DND-41 (cell line): ENCODE data around the gene SNRPB2.

Source experiments
- ATAC-seq: fragments of 200-7000 bp; cut with Tn5 transposase; 3 replicates; pipeline ENCODE4 v1.9.1; 2021; ENCODE audit warnings: low read depth; ENCODE audit not compliant: insufficient read depth
- DNase-seq: peaks from one replicate; pipeline ENCODE4 v3.0.0-alpha.2; 2020
- H2AFZ ChIP-seq: 2 replicates; pipeline ENCODE4 v1.6.0; 2012; ENCODE audit warnings: low read depth, low read length
- H3K27ac ChIP-seq: 2 replicates; pipeline ENCODE4 v1.5.1; 2012; ENCODE audit warnings: low read length, inconsistent platforms
- H3K27me3 ChIP-seq: fragments of 200-600 bp; sonication (generic); 2 replicates; pipeline ENCODE4 v1.6.0; 2012; ENCODE audit warnings: low read length, mild to moderate bottlenecking, inconsistent platforms; ENCODE audit not compliant: insufficient read depth, poor library complexity
- H3K36me3 ChIP-seq: 2 replicates; pipeline ENCODE4 v1.5.1; 2012; ENCODE audit warnings: low read length, inconsistent platforms; ENCODE audit not compliant: insufficient read depth
- H3K4me1 ChIP-seq: 2 replicates; pipeline ENCODE4 v1.5.1; 2012; ENCODE audit warnings: mild to moderate bottlenecking, low read length; ENCODE audit not compliant: insufficient read depth
- H3K4me2 ChIP-seq: 2 replicates; pipeline ENCODE4 v1.6.0; 2012; ENCODE audit warnings: mild to moderate bottlenecking, moderate library complexity, low read length, inconsistent platforms; ENCODE audit not compliant: insufficient read depth
- H3K4me3 ChIP-seq, 2 experiments: fragments of 200-600 bp in 1 of 2; shearing (Covaris generic) in 1 of 2; 2 replicates each; pipeline ENCODE4 v1.5.1; 2012 to 2016; ENCODE audit warnings: inconsistent platforms in 2 of 2, low read length in 2 of 2, mild to moderate bottlenecking in 2 of 2, low read depth in 1 of 2, moderate library complexity in 1 of 2
- H3K79me2 ChIP-seq: 2 replicates; pipeline ENCODE4 v1.6.0; 2012; ENCODE audit warnings: low read length, inconsistent platforms; ENCODE audit not compliant: insufficient read depth
- H3K9ac ChIP-seq: 2 replicates; pipeline ENCODE4 v1.6.0; 2012; ENCODE audit warnings: low read depth, mild to moderate bottlenecking, inconsistent platforms, low read length, moderate library complexity
- H3K9me3 ChIP-seq: 2 replicates; pipeline ENCODE4 v1.5.1; 2012; ENCODE audit warnings: low read length, moderate library complexity, mild to moderate bottlenecking, inconsistent platforms; ENCODE audit not compliant: insufficient read depth, severe bottlenecking
- H4K20me1 ChIP-seq: 2 replicates; pipeline ENCODE4 v1.6.0; 2012; ENCODE audit warnings: low read length; ENCODE audit not compliant: insufficient read depth
- CTCF ChIP-seq: IDR thresholded peaks from 2 replicates; pipeline ENCODE4 v1.5.1; 2012; ENCODE audit warnings: borderline replicate concordance, low read length, moderate library complexity, mild to moderate bottlenecking; ENCODE audit not compliant: poor library complexity, severe bottlenecking; ENCODE audit errors: extremely low read depth
- EZH2 ChIP-seq: IDR thresholded peaks from 3 replicates; pipeline ENCODE4 v1.6.1; 2012; ENCODE audit warnings: borderline replicate concordance, low read depth, mild to moderate bottlenecking, moderate library complexity, low read length, inconsistent platforms; ENCODE audit not compliant: severe bottlenecking

Gene SNRPB2

GRCh38 chr20:16691381-16691780, 38.4 kb upstream of the SNRPB2 start:
- no peak for DNase-seq
- ATAC-seq: no peak
- no peaks in the 10 kb centered on the region for H3K4me1 ChIP-seq
- no peak overlapping the region for H2AFZ ChIP-seq
- H3K4me3 ChIP-seq: no peak overlapping the region
- H3K27ac ChIP-seq: no peak overlapping the region
- H3K27me3 ChIP-seq: no peaks in the 10 kb centered on the region
- no peaks in the 10 kb centered on the region for H3K9me3 ChIP-seq
- no peak overlapping the region for H3K4me2 ChIP-seq
- H4K20me1 ChIP-seq: no peaks in the 10 kb centered on the region
- TF ChIP-seq CTCF (no peak), EZH2 (no peak)
- no peaks in the 10 kb centered on the region for H3K79me2 ChIP-seq
- no peaks in the 10 kb centered on the region for H3K36me3 ChIP-seq
- H3K9ac ChIP-seq: no peak overlapping the region

- DNase-seq: no peak
- Histone ChIP-seq H3K27me3 (no peaks in the 10 kb centered on the region), H3K4me1 (no peaks in the 10 kb centered on the region), H2AFZ (no peak overlapping the region), H3K27ac (no peak overlapping the region), H3K36me3 (no peaks in the 10 kb centered on the region), H3K9ac (no peak overlapping the region), H4K20me1 (no peaks in the 10 kb centered on the region), H3K4me2 (no peak overlapping the region), H3K79me2 (no peaks in the 10 kb centered on the region), H3K4me3 (no peak overlapping the region), H3K9me3 (no peaks in the 10 kb centered on the region)
- TF ChIP-seq EZH2 (no peak), CTCF (no peak)
- no peak for ATAC-seq
Measured at GRCh38 chr20:16692009-16692408, 37.8 kb upstream of the SNRPB2 start.

GRCh38 chr20:16692442-16692841, 37.4 kb upstream of the SNRPB2 start:
- H3K4me3 ChIP-seq: no peak overlapping the region
- H3K27me3 ChIP-seq: no peaks in the 10 kb centered on the region
- no peak overlapping the region for H3K4me2 ChIP-seq
- no peak overlapping the region for H2AFZ ChIP-seq
- no peak overlapping the region for H3K9ac ChIP-seq
- no peak for ATAC-seq
- TF ChIP-seq EZH2: no peak
- no peak for TF ChIP-seq CTCF
- H3K4me1 ChIP-seq: no peaks in the 10 kb centered on the region
- H3K79me2 ChIP-seq: no peaks in the 10 kb centered on the region
- H3K36me3 ChIP-seq: no peaks in the 10 kb centered on the region
- DNase-seq: no peak
- H4K20me1 ChIP-seq: no peaks in the 10 kb centered on the region
- no peak overlapping the region for H3K27ac ChIP-seq
- no peaks in the 10 kb centered on the region for H3K9me3 ChIP-seq

GRCh38 chr20:16693278-16693677, 36.5 kb upstream of the SNRPB2 start:
- no peaks in the 10 kb centered on the region for H3K27me3 ChIP-seq
- TF ChIP-seq CTCF (no peak), EZH2 (no peak)
- DNase-seq: no peak

More at GRCh38 chr20:16693278-16693677, 36.5 kb upstream of the SNRPB2 start:
- H3K9me3 ChIP-seq: no peaks in the 10 kb centered on the region
- H3K9ac ChIP-seq: no peak overlapping the region
- no peaks in the 10 kb centered on the region for H3K36me3 ChIP-seq
- no peak overlapping the region for H3K4me2 ChIP-seq
- H4K20me1 ChIP-seq: no peaks in the 10 kb centered on the region
- no peaks in the 10 kb centered on the region for H3K4me1 ChIP-seq
- H2AFZ ChIP-seq: no peak overlapping the region
- ATAC-seq: no peak
- H3K27ac ChIP-seq: no peak overlapping the region
- H3K79me2 ChIP-seq: no peaks in the 10 kb centered on the region
- H3K4me3 ChIP-seq: no peak overlapping the region
